ENCODE data around the gene LRRC74B.

The LRRC74B gene

GRCh38 chr22:20998411-20999336 lies 47.1 kb upstream of the LRRC74B start:
- TF ChIP-seq, protein P1, sequence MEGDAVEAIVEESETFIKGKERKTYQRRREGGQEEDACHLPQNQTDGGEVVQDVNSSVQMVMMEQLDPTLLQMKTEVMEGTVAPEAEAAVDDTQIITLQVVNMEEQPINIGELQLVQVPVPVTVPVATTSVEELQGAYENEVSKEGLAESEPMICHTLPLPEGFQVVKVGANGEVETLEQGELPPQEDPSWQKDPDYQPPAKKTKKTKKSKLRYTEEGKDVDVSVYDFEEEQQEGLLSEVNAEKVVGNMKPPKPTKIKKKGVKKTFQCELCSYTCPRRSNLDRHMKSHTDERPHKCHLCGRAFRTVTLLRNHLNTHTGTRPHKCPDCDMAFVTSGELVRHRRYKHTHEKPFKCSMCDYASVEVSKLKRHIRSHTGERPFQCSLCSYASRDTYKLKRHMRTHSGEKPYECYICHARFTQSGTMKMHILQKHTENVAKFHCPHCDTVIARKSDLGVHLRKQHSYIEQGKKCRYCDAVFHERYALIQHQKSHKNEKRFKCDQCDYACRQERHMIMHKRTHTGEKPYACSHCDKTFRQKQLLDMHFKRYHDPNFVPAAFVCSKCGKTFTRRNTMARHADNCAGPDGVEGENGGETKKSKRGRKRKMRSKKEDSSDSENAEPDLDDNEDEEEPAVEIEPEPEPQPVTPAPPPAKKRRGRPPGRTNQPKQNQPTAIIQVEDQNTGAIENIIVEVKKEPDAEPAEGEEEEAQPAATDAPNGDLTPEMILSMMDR (IDR thresholded peaks at IDR 0.05), result no peak
- intact Hi-C loops (cut with DNase I; ENCODE audit: low total_unique reads), result loop anchor here (5.0 kb wide), 1 partner anchor 81 kb away; the partner anchor contains the start of gene CRKL
- no peaks in the 10 kb centered on the region for H3K27me3 ChIP-seq
- H3K27ac ChIP-seq, result no peak overlapping the region
- H3K36me3 ChIP-seq, result peaks cover 9 to 65% (median 48%) of the 10 kb centered on the region in 3 donors
- no peak overlapping the region for H3K4me3 ChIP-seq
- no peaks in the 10 kb centered on the region for H3K9me3 ChIP-seq
- peaks cover 10 to 34% (median 28%) of the 10 kb centered on the region in 4 donors for H3K4me1 ChIP-seq
- DNase-seq, result no peak

DNA sequence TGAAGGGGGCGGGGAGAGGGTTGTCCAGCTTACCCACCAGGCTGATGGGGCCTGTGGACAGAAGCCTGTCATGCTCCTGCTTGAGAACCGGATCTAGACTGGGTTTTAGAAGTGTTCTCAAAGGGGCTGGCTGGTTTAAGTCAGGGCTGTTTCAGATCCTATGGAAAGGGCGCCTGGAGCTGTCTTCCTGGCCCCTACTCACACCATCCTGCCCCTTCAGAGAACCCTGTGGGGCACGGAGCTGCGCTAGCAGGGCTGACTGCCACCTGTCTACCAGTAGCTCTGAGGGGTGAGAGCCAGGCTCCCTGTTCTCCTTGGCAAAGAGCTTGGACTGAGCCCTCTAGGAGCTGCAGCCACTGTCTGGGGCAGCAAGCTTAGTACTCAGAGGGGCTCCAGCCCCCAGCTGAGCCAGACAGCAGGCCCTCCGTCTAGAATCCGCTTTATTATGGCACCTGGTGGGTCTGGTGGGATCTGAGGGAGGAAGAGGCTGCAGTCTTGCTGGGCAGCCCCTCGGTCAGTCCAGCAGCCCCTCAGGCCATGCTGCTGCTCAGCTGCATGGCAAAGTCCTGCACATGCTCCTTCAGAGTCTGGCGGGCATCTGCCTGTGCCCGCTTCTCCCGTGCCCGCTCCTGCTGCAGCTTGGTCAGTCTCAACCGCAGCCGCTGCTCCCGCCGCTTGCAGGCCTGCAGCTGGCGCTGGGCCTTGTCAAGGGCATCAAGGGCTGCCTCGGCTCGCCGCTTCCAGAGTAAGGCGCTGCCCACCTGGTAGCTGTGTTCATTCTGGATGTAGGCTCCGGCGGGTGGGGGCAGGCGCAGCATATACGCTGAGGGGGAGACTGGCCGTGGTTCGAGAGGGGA lies 46.2 kb upstream of the LRRC74B start:
- no peak for DNase-seq
- no peaks in the 10 kb centered on the region for H3K27me3 ChIP-seq
- H3K4me1 ChIP-seq, result peaks cover 10 to 37% (median 32%) of the 10 kb centered on the region in 4 donors
- H3K36me3 ChIP-seq, result peaks cover 2 to 56% (median 42%) of the 10 kb centered on the region in 3 donors
- no peaks in the 10 kb centered on the region for H3K9me3 ChIP-seq
- peak overlapping the region in 1 of 2 donors; percentile 71 for H3K4me3 ChIP-seq
- TF ChIP-seq, protein P1 (IDR thresholded peaks at IDR 0.05), result no peak
- H3K27ac ChIP-seq, result no peak overlapping the region
- intact Hi-C loops (cut with DNase I; ENCODE audit: low total_unique reads), result loop anchor here (5.0 kb wide), 1 partner anchor 82 kb away; the partner anchor contains the start of gene CRKL

GRCh38 chr22:21000207-21000986 lies 45.3 kb upstream of the LRRC74B start:
- Histone ChIP-seq H3K27ac (peak overlapping the region; percentile 97), H3K4me3 (peak overlapping the region; percentile 71 to 74), H3K4me1 (peaks cover 10 to 37% (median 32%) of the 10 kb centered on the region in 4 donors), H3K36me3 (peaks cover 0 to 47% (median 42%) of the 10 kb centered on the region in 3 donors), H3K9me3 (no peaks in the 10 kb centered on the region), H3K27me3 (no peaks in the 10 kb centered on the region)
- intact Hi-C loops (cut with DNase I; ENCODE audit: low total_unique reads), result no loop called here
- TF ChIP-seq, protein P1 (IDR thresholded peaks at IDR 0.05), result no peak
- DNase-seq, result no peak

DNA sequence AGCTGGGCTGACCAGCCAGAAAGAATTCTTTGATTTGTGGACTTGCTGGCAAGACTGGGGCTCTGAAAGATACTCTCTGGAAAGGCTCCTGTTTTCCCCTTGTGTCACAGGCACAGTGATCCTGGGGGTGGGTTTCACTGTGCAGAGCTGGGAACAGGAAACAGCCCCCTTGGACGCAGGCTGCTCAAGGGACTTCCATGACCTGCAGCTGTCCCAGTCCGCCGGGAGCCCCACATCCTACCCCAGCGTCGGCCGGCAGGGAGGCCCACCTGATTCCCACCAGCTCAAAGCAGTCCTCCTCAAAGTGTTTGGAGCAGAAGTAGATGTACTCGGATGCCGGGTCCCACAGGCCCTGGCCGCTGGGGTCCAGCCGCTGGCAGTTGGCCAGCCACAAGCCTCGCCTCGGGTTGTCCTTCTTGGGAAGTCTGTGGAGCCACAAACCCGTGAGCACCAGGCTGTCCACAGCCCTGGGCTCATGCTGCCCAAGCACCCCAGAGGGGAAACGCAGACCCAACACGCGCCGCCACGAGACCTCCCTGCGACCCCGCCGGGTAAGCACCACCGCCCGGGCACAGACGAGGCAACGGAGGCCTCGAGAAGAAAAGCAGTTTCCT lies 44.7 kb upstream of the LRRC74B start:
- Histone ChIP-seq H3K27ac (peak overlapping the region; percentile 97), H3K27me3 (no peaks in the 10 kb centered on the region), H3K4me3 (peak overlapping the region; percentile 71 to 74), H3K4me1 (peaks cover 10 to 37% (median 32%) of the 10 kb centered on the region in 4 donors), H3K9me3 (no peaks in the 10 kb centered on the region), H3K36me3 (peaks cover 0 to 40% (median 38%) of the 10 kb centered on the region in 3 donors)
- DNase-seq, result peak in 1 of 2 donors; percentile 41
- TF ChIP-seq, protein P1 (IDR thresholded peaks at IDR 0.05), result no peak
- intact Hi-C loops (cut with DNase I; ENCODE audit: low total_unique reads), result no loop called here
